Naive thymus-derived CD4-positive, alpha-beta T cell (primary cell): ENCODE data around the gene HOXD4. TPM values are rescaled to one million over a fixed set of nuclear protein-coding genes. Genes with fewer than 3 reads are reported as not detected.

Experiments used
- ATAC-seq: fragments of 150-1000 bp; cut with Tn5 transposase; 2 replicates; pipeline ENCODE4 v1.10.0; 2021; ENCODE audit warnings: mild to moderate bottlenecking, moderate library complexity
- CTCF ChIA-PET: fragments of 350-600 bp; sonication (Branson Sonifier 250); formaldehyde crosslinking; loops from one replicate; lab custom pipeline; 2021; ENCODE audit warnings: antibody characterized with exemption; lab: Charles Lee
- POLR2A ChIA-PET: fragments of 350-600 bp; sonication (Branson Sonifier 250); formaldehyde crosslinking; loops from one replicate; lab custom pipeline; 2021; ENCODE audit warnings: antibody characterized with exemption, inconsistent platforms; lab: Charles Lee
- DNase-seq, 9 donors: peaks; one replicate each; pipeline versions ENCODE4 v3.0.0 to v3.0.0-alpha.2; 2020 to 2022; ENCODE audit warnings: mixed read lengths in 1 of 9
- H3K27ac ChIP-seq: one replicate; pipeline ENCODE4 v1.7.0; 2013; ENCODE audit warnings: mild to moderate bottlenecking, low read depth, low read length, moderate library complexity
- H3K27me3 ChIP-seq, 2 donors: one replicate each; pipeline ENCODE4 v1.7.0; 2013; ENCODE audit warnings: low read length in 2 of 2, mild to moderate bottlenecking in 2 of 2, moderate library complexity in 2 of 2; ENCODE audit not compliant: control insufficient read depth in 2 of 2, insufficient read depth in 2 of 2
- H3K36me3 ChIP-seq, 3 experiments: 1 replicate in 2 of 3; 2 replicates in 1 of 3; pipeline ENCODE4 v1.7.0; 2013; ENCODE audit warnings: low read length in 3 of 3, mild to moderate bottlenecking in 3 of 3, moderate library complexity in 1 of 3; ENCODE audit not compliant: insufficient read depth in 3 of 3, control insufficient read depth in 2 of 3
- H3K4me1 ChIP-seq, 2 donors: one replicate each; pipeline ENCODE4 v1.7.0; 2013; ENCODE audit warnings: low read length in 2 of 2, mild to moderate bottlenecking in 2 of 2, moderate library complexity in 1 of 2; ENCODE audit not compliant: control insufficient read depth in 2 of 2, insufficient read depth in 2 of 2
- H3K4me3 ChIP-seq: 2 replicates; pipeline ENCODE4 v1.7.0; 2013; ENCODE audit warnings: mild to moderate bottlenecking, low read length
- H3K9me3 ChIP-seq, 3 experiments: 1 replicate in 2 of 3; 2 replicates in 1 of 3; pipeline ENCODE4 v1.7.0; 2013; ENCODE audit warnings: low read length in 3 of 3; ENCODE audit not compliant: control insufficient read depth in 2 of 3
- H3K27ac Mint-ChIP-seq, 9 donors: one replicate each; pipeline ENCODE4 v1.8.0; 2020 to 2022; ENCODE audit warnings: mixed read lengths in 9 of 9, mild to moderate bottlenecking in 8 of 9, moderate library complexity in 5 of 9, inconsistent platforms in 2 of 9
- H3K27me3 Mint-ChIP-seq, 5 donors: one replicate each; pipeline ENCODE4 v1.8.0; 2021 to 2022; ENCODE audit warnings: mixed read lengths in 5 of 5, mild to moderate bottlenecking in 1 of 5
- H3K36me3 Mint-ChIP-seq, 5 donors: one replicate each; pipeline ENCODE4 v1.8.0; 2020 to 2022; ENCODE audit warnings: mixed read lengths in 5 of 5, mild to moderate bottlenecking in 3 of 5, inconsistent platforms in 1 of 5
- H3K4me1 Mint-ChIP-seq, 7 donors: one replicate each; pipeline ENCODE4 v1.8.0; 2020 to 2022; ENCODE audit warnings: mixed read lengths in 7 of 7, mild to moderate bottlenecking in 3 of 7, inconsistent platforms in 1 of 7
- H3K4me3 Mint-ChIP-seq, 10 donors: one replicate each; pipeline ENCODE4 v1.8.0; 2020 to 2022; ENCODE audit warnings: mild to moderate bottlenecking in 10 of 10, mixed read lengths in 10 of 10, moderate library complexity in 6 of 10, inconsistent platforms in 2 of 10
- H3K9me3 Mint-ChIP-seq, 11 donors: one replicate each; pipeline ENCODE4 v1.8.0; 2020 to 2022; ENCODE audit warnings: mixed read lengths in 11 of 11, mild to moderate bottlenecking in 4 of 11, inconsistent platforms in 1 of 11, moderate library complexity in 1 of 11
- intact Hi-C, 2 donors: fragments of 100-400 bp; cut with micrococcal nuclease; formaldehyde crosslinking; loops; one replicate each; pipeline ENCODE4 v1.15.1; 2023
- polyA plus RNA-seq, 2 donors: library from polyadenylated mRNA; unstranded; fragments of 300-500 nt; fragmentation: Illumina TruSeq; gene quantifications; one replicate each; pipeline ENCODE4 v1.2.3, GENCODE V29; 2021
- total RNA-seq, 6 experiments: library from RNA in 5 of 6; stranded (reverse) in 5 of 6; gene quantifications; 1 replicate in 5 of 6; 2 replicates in 1 of 6; pipeline ENCODE4 v1.2.3 and lab custom pipeline; 2021 to 2026

The HOXD4 gene
- total and polyA plus RNA-seq, 7 experiments from 2014 or later: not detected

DNA sequence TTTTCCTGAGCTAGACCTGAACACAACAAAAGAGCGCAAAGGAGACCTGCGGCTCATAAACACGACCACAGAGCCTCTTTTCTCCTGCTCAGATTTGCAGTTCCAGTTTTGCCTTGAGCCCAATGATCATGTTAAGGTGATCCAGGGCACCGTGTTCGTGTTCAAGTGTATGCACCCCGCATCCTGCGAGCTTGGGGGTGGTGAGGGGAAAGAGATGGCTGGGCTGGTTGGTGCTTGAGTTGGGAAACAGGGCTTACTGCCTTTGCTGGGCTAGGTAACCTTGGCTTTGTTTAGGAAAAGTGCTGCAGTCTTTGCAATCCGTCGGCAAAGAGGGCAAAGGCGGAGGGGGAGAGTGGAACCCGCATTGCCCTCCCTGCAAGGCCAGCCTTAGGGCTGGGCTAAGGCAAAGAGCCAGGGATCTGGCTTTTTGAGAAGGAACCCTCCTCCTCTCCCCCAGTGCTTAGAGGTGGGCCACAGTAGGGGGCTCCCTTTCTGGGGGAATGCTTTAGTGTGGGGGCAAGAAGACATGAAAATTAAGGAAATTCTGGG lies 33.5 kb upstream of the HOXD4 start:
- ChIA-PET POLR2A (no interaction called here), CTCF (no interaction called here)
- no peak for ATAC-seq
- intact Hi-C loops: no loop called here
- peaks cover 0 to 6% (median 0%) of the 10 kb centered on the region in 3 experiments for H3K9me3 ChIP-seq
- Mint-ChIP-seq H3K9me3 (peaks cover 2 to 49% (median 11%) of the 10 kb centered on the region in 11 donors), H3K36me3 (peaks cover 0 to 11% (median 4%) of the 10 kb centered on the region in 5 donors), H3K27me3 (peaks cover 75 to 92% (median 76%) of the 10 kb centered on the region in 5 donors), H3K4me1 (peaks cover 0 to 13% (median 7%) of the 10 kb centered on the region in 7 donors), H3K4me3 (no peak overlapping the region), H3K27ac (peak overlapping the region in 1 of 9 donors; percentile 42)
- peaks cover 0 to 8% of the 10 kb centered on the region in 2 donors for H3K4me1 ChIP-seq
- H3K36me3 ChIP-seq: no peaks in the 10 kb centered on the region
- no peak for DNase-seq
- H3K4me3 ChIP-seq: no peak overlapping the region
- peaks cover 24 to 95% of the 10 kb centered on the region in 2 donors for H3K27me3 ChIP-seq
- H3K27ac ChIP-seq: no peak overlapping the region

- Mint-ChIP-seq H3K9me3 (peaks cover 2 to 43% (median 8%) of the 10 kb centered on the region in 11 donors), H3K36me3 (peaks cover 0 to 11% (median 4%) of the 10 kb centered on the region in 5 donors), H3K27me3 (peaks cover 72 to 88% (median 74%) of the 10 kb centered on the region in 5 donors), H3K27ac (peak overlapping the region in 5 of 9 donors; percentile 37 to 76 (median 50)), H3K4me1 (peaks cover 0 to 19% (median 11%) of the 10 kb centered on the region in 7 donors), H3K4me3 (peak overlapping the region in 3 of 10 donors; percentile 2 to 60 (median 29))
- H3K27ac ChIP-seq: no peak overlapping the region
- DNase-seq: no peak
- ATAC-seq: no peak
- peaks cover 24 to 92% of the 10 kb centered on the region in 2 donors for H3K27me3 ChIP-seq
- POLR2A ChIA-PET: no interaction called here
- H3K36me3 ChIP-seq: no peaks in the 10 kb centered on the region
- H3K4me3 ChIP-seq: no peak overlapping the region
- CTCF ChIA-PET: no interaction called here
- intact Hi-C loops: no loop called here
- H3K9me3 ChIP-seq: peaks cover 0 to 4% (median 0%) of the 10 kb centered on the region in 3 experiments
- H3K4me1 ChIP-seq: peaks cover 0 to 15% of the 10 kb centered on the region in 2 donors
These were observed 32.6 kb upstream of the HOXD4 start for GRCh38 chr2:176118601-176119339.

- no peaks in the 10 kb centered on the region for H3K9me3 ChIP-seq
- ATAC-seq (no peak), DNase-seq (no peak)
- Mint-ChIP-seq H3K27ac (peak overlapping the region in 4 of 9 donors; percentile 11 to 63 (median 34)), H3K9me3 (peaks cover 2 to 33% (median 6%) of the 10 kb centered on the region in 11 donors), H3K36me3 (peaks cover 0 to 11% (median 2%) of the 10 kb centered on the region in 5 donors), H3K4me3 (peak overlapping the region in 5 of 10 donors; percentile 20 to 37 (median 30)), H3K4me1 (peaks cover 0 to 25% (median 14%) of the 10 kb centered on the region in 7 donors), H3K27me3 (peaks cover 75 to 90% (median 77%) of the 10 kb centered on the region in 5 donors)
- peaks cover 0 to 15% of the 10 kb centered on the region in 2 donors for H3K4me1 ChIP-seq
- intact Hi-C loops: loop anchor here (10.0 kb wide), 3 partner anchors 1214 to 1786 kb away; partner anchors contain the start of gene SP9 (in 1 of the 2)
- no peak overlapping the region for H3K27ac ChIP-seq
- CTCF ChIA-PET: interaction anchor here (0.7 kb wide), 1 partner anchor 533 kb away, joined by 3 read pairs; no protein-coding TSS in a partner anchor
- no peak overlapping the region for H3K4me3 ChIP-seq
- H3K36me3 ChIP-seq: no peaks in the 10 kb centered on the region
- peaks cover 15 to 88% of the 10 kb centered on the region in 2 donors for H3K27me3 ChIP-seq
- POLR2A ChIA-PET: interaction anchor here (0.7 kb wide), 1 partner anchor 24 kb away, joined by 3 read pairs; no protein-coding TSS in a partner anchor
These were observed 30.8 kb upstream of the HOXD4 start for GRCh38 chr2:176120364-176121189.

DNA sequence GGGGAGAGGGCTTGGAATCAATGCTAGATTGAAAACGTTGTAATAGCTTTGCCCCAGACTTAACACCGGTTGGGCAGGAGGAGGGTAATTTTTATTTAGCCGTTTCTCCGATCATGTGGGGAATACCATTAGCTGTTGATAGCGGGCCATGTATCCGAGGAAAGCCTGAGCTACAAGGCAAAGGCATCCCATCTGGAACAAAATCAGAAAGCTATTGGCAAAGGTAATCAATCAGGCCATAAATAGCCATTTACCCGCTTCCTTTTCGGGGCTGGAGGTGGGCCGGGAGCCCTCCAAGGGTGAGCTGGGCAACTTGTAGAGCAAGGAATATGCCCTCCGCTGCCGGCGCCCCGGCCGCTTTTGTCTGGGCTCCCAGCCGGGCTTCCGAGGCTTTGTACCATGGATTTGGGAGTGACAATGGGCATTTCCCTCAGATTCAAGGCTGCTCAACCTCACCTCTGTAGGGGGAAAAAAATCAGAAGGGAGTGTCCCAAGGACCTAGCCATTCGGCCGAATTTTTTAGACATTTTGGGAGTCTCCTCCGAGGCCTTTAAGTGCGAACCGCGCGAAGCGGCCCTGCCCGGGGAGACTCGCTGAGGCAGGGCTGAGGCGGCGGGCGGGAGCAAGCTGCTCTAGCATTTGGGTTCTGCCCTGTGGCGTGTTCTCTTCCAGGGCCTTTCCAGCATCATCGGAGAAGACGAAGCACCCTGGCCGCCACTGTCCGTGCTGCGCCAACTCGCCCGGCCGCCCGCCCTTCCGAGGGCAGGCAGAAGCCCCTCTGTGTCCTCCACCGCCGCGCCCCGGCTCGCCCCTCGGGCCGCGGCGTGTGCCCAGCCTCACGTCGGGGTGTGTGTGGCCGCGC lies 29.9 kb upstream of the HOXD4 start:
- peak in 1 of 9 donors; percentile 21 for DNase-seq
- intact Hi-C loops: loop anchor here (10.0 kb wide), 3 partner anchors 1213 to 1787 kb away; partner anchors contain the start of gene SP9 (in 1 of the 2)
- Mint-ChIP-seq H3K4me3 (peak overlapping the region in 8 of 10 donors; percentile 1 to 68 (median 35)), H3K27me3 (peaks cover 77 to 89% (median 80%) of the 10 kb centered on the region in 5 donors), H3K36me3 (peaks cover 0 to 11% (median 2%) of the 10 kb centered on the region in 5 donors), H3K9me3 (peaks cover 2 to 30% (median 6%) of the 10 kb centered on the region in 11 donors), H3K4me1 (peaks cover 0 to 25% (median 14%) of the 10 kb centered on the region in 7 donors), H3K27ac (peak overlapping the region in 5 of 9 donors; percentile 11 to 63 (median 34))
- H3K9me3 ChIP-seq: no peaks in the 10 kb centered on the region
- peaks cover 15 to 88% of the 10 kb centered on the region in 2 donors for H3K27me3 ChIP-seq
- no peak overlapping the region for H3K27ac ChIP-seq
- no peak for ATAC-seq
- H3K36me3 ChIP-seq: no peaks in the 10 kb centered on the region
- POLR2A ChIA-PET: no interaction called here
- CTCF ChIA-PET: interaction anchor here (1.2 kb wide), 1 partner anchor 11 kb away, joined by 3 read pairs; no protein-coding TSS in a partner anchor
- H3K4me3 ChIP-seq: no peak overlapping the region
- peaks cover 0 to 15% of the 10 kb centered on the region in 2 donors for H3K4me1 ChIP-seq

DNA sequence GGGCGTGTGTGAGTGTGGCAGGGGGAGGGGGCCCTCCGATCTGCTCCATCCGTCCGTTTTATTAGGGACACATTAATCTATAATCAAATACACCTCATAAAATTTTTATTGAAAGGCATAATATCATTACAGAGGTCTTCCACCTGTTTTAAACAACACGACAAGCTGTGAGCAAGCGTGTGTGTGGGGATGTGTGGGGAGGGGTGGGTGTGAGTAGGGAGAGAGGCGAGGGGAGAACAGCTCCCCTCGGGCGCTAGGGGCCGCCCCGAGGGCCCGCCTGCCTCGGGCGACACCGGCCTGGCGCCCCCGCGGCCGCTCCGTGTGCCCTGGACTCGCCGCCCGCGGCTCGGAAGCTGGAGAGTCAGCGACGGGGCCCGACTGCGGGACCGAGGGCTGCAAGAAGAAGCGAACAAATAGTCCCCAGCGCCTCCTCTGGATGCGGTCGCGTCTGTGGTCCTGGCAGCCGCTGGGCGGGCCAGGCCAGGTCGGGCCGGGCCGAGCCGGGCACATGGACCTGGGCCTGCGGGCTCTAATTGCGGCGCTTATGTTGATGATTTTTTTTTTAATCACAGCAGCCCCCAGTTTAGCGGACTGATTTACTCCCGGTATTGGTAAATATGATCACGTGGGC lies 29.2 kb upstream of the HOXD4 start:
- ChIA-PET CTCF (interaction anchor here (1.2 kb wide), 1 partner anchor 12 kb away, joined by 3 read pairs; no protein-coding TSS in a partner anchor), POLR2A (interaction anchor here (0.5 kb wide), 1 partner anchor 1009 kb away, joined by 4 read pairs; no protein-coding TSS in a partner anchor)
- H3K4me1 ChIP-seq: peaks cover 0 to 15% of the 10 kb centered on the region in 2 donors
- peaks cover 21 to 84% of the 10 kb centered on the region in 2 donors for H3K27me3 ChIP-seq
- no peaks in the 10 kb centered on the region for H3K36me3 ChIP-seq
- H3K36me3 Mint-ChIP-seq: peaks cover 0 to 6% (median 2%) of the 10 kb centered on the region in 5 donors
- intact Hi-C loops: loop anchor here (10.0 kb wide), 3 partner anchors 1213 to 1787 kb away; partner anchors contain the start of gene SP9 (in 1 of the 2)
- H3K27me3 Mint-ChIP-seq: peaks cover 77 to 88% (median 80%) of the 10 kb centered on the region in 5 donors
- peak overlapping the region in 1 of 9 donors; percentile 52 for H3K27ac Mint-ChIP-seq
- DNase-seq: no peak
- peak; percentile 31 for ATAC-seq
- peaks cover 0 to 29% (median 15%) of the 10 kb centered on the region in 7 donors for H3K4me1 Mint-ChIP-seq
- no peaks in the 10 kb centered on the region for H3K9me3 ChIP-seq
- peak overlapping the region; percentile 33 for H3K4me3 ChIP-seq
- peaks cover 0 to 22% (median 6%) of the 10 kb centered on the region in 11 donors for H3K9me3 Mint-ChIP-seq
- no peak overlapping the region for H3K27ac ChIP-seq
- H3K4me3 Mint-ChIP-seq: peak overlapping the region in 9 of 10 donors; percentile 60 to 85 (median 76)
